GM21447 (cell line): ENCODE measurements around the gene ADGRD1.
"Not testable (repeated sequence)": the region's sequence is repeated elsewhere in the genome, so short reads cannot be mapped to it uniquely, and the experiment has no call there.

Source experiments
- ATAC-seq: cut with Tn5 transposase; IDR thresholded peaks from one replicate; pipeline ENCODE4 v1.9.1; 2021; ENCODE audit not compliant: unreplicated experiment

The ADGRD1 gene

DNA sequence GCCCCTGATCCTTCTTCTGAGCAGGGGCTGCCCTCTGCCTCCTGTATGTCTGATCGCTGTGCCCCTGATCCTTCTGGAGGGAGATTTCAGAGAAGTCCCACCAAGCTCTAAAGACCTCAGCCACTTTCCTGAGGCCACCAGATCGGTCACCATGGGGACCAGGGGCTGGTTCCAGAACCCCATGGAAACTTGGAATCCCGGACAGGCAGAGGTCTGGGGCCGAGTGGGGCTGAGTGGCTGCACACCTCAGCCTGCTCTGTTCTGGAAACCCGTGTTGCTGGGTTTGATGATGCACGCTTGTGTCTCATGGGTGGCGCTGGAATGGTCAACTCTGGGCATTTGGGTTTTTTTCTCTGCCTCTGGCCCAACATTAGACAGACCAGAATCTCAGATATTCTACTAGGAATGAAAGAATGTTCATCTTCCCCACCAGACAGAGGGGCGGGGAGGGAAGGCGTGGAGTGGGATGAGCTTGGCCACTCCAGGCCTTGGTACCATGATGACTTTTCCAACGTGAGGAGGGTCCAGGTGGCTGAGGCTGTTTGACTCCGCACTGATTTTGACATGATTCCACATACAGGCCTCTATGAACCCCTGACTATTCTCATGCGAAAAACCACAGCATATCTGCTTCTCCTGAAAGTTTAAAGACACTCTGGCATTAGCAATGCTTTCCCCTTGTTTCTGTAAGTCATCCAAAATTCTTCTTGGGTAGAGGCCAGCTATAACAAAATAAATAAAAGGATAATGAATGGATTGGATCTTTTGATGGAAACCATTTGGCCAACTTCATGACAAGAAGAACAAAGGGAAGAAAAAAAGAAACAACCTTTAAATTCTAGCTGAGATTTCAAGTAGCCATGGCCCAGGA, 114.5 kb downstream of the ADGRD1 start:
- no peak for ATAC-seq

DNA sequence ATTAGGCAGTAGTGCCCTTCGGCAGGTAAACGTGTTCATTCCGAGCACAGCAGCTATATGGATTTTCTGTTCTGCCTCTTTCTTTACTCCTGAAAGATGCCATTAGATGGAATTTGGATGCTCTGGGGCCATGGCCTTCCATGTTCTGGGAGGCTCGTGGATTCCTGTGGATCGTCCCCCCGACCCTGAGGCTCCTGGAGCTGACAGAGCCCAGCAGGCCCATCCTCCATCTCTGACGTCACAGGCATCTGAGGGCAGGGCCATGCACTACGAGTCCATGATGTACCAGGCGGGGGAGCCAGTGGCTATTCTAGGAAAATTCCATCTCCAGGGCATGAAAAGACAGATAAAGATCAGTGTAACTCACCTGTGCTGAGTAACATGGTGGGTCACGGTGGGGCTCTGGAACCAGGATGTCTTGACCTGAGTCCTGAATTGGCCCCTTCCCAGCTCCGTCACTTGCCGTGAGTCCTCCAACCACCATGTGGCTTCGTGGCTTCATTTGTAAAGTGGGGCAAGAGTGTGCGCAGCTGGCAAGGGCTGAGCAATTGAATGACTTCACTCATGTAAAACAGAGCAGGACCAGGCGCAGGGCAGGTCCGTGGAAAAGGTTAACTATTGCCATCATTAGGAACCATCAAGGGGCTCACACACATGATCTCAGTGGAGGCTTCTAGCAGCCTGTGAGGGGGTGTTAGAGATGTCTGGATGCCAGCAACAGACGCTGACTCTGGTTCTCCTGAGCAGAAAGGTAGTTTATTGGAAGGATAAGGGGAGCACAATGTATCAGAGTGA, 115.4 kb downstream of the ADGRD1 start:
- not testable (repeated sequence) for ATAC-seq

DNA sequence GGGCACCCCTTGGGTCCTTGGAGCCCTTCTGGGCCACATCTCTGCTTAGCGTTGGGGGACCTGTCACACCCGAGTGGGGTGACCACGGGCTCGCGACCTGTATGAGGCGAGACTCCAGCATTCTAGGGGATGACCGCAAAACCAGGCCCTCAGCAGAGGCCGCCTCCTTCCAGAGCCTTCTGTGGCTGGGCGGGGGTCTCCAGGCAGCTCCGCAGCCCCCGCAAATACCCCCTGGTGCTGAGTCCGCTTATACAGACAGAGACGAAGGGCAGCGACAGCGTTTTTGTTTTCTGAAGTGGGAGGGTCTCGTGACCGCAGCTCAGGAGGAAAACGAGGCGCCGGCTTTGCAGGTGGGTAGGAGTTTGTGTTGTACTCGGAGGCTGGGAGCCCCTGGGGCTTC, 116.4 kb downstream of the ADGRD1 start:
- ATAC-seq: not testable (repeated sequence)

DNA sequence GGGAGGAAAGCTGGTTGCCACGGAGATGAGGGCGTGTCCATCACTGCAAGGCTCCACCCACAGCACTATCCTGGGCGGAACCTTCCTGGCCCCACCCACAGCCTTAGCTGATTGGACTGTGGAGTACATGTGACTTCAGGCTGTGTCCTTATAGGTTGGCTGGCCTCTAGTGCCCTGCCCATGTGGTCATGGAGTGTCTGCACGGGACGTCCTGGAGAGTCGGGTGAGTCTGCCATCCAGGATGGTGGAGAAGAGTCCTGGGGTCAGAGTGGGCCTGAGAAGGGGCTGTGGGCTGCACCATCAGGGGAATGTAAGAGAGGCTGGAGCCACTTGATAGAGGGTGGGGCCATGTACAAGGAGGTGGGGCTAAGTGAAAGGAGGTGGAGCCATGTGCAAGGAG, 117.0 kb downstream of the ADGRD1 start:
- not testable (repeated sequence) for ATAC-seq

DNA sequence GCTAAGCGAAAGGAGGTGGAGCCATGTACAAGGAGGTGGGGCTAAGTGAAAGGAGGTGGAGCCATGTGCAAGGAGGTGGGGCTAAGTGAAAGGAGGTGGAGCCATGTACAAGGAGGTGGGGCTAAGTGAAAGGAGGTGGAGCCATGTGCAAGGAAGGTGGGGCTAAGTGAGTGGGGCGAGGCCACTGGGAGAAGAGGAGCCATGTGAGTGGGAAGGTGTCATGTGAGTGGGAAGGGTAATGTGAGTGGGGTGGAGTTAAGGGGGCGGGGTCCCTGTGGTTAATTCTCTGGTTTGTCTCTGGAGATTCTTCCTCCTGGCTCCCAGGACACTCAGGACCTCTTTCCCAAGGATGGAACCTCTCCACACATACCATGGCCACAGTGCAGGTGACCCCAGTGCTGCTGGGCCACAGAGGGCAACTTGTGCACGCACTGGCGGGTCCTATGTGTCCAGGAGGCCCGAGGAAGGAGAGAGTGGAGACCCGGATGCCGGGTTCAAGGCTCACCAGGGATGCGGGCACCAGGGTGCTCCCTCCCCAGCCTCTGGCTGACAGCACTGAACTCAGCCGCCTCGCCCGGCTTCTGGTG, 117.6 kb downstream of the ADGRD1 start:
- ATAC-seq: not testable (repeated sequence)

DNA sequence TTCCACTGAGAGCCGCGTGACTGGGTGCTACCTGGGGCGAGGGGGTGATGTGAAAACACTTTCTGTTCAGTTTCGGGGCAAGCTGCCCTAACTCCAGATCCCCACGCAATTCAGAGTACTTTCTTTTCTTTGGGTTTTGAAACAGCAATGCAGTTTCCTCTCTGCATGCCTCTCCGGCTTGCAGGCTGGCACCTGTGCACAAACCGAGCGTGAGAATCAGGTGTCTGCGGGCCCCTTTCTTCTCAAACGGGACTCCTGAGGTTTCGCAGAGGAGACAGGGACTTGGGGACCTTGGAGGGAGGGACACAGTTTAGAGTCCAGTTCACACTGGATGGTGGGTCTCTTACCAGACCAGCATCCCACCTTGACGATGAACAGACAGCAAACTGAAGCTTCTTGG, 118.2 kb downstream of the ADGRD1 start:
- not testable (repeated sequence) for ATAC-seq

DNA sequence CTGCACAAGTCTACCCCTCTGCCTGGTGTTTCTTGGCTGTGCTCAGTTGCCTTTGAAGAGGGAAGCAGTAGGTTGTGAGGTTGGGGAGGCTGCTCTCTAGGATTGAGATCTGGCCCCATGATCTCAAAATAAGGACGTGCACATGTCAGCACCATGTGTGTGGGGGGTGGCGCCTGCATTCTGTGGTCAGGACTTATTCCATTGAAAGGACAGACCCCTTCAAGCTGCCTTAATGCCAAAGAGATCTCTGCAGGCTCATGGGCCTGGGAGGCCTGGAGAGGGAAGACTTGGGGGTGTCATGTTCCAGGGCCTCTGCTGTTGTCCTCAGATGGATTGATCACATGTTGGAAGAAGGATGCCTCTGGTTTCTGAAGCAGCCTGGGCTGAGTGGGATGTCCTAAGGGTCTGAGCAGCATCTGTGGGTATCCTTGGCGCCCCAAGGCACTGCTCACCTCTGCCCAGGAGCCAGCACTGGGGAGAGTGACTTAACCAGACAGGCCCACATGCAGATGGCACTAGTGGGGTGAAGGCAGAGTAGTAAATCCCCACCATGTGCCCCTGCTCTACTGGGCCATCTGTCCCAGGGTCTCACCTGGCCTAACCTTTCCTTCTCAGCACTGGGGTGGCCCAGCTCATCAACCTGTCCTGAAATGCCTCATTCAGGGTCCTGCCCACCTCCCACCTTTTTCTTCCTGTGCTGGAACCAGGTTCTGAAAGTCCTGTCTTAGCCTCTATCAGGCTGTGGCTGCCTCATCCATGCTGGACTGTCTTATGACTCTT, 118.9 kb downstream of the ADGRD1 start:
- ATAC-seq: no peak

DNA sequence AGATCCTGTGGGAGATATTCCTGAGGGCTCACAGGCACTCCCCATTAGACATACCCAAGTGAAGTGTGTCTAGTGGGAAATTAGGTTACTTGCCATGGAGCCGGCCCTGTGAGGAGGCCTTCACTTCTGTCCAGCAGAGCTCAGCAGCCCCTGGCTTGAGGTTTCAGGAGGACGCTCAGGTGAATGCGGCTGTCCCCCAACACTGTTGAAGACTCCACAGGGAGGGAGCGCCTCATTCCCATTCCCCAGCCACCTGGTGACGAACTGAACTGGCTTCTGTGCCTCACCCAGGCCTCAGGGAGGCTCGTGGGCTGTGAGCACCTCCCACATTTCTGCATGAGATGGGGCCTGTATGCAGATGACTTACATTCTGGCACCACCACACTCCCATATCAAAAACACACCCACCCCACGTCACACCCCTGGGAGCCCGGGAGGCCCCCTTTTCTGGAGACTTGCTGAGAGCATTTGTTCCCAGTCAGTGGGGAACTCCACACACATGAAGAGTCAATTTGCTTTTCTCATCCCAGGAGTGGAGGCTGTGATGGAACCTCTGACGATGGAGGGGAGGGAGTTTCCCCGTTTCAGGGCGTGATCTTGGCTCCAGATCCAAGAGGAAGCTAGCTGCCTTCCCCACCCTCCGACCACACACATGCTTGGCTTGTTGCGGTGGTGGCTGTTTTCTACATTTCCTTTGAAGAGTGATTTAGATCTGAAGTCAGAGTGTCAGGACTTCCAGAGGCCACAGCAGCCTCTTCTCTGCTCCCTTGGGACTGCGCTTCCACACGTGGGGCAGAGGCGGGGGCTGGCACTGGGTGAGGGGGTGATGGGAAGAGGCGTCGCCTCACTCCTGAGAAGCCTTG, 120.7 kb downstream of the ADGRD1 start:
- ATAC-seq: no peak

DNA sequence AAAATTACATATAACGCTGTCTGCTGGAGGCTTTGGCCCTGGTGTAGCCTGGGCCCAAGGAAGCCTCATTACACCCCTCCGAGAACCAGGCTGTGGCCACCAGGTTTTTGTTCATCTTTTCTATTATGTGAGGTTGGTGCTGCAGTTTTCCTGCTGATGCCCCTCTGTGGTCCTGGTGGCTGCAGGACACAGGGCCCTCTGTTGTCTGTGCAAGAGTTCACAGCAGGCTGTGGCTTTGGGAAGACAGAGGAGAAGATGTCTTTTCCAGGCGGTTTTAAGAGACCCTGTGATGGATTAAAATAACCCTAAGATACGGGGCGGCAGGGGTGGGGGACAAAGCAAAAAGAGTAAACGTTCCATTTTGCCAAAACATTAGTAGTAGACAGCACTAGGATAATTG, 121.5 kb downstream of the ADGRD1 start:
- no peak for ATAC-seq

DNA sequence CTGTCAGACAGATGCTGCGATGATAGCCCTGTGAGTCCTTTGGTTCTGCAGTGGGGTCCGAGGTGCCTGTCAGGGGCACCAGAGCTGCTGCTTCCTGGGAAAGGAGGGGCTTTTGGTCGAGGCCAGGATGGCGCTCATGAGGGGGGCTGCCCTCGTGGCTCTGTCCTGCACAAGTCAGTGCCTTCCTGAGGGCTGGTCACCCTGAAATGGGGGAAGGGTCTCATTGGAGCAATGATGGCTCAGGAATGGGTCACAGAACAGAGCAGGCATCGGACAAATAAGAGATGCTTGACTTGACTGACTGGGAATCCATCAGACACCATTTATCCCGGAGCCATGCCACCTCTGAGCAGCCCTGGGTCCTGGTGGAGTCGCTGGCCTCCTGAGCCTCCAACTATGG, 121.9 kb downstream of the ADGRD1 start:
- no peak for ATAC-seq

DNA sequence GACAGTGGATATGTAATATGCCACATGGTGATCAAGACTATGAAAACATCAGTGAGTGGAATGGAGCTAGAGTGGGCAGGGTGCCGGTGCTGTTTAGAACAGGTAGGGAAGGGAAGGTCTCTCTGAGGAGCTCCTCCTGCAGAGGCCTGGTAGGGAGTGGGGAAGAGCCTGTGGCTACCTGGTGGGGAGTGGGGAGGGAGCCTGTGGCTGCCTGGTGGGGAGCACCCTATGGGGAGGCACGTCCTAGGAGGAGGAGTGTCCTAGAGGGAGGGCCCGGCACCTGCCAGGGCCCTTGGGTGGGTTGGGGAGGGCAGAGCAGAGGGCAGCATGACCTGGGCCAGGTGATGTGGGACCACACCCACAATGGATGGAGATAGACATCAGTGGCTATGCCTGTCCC, 122.6 kb downstream of the ADGRD1 start:
- no peak for ATAC-seq

DNA sequence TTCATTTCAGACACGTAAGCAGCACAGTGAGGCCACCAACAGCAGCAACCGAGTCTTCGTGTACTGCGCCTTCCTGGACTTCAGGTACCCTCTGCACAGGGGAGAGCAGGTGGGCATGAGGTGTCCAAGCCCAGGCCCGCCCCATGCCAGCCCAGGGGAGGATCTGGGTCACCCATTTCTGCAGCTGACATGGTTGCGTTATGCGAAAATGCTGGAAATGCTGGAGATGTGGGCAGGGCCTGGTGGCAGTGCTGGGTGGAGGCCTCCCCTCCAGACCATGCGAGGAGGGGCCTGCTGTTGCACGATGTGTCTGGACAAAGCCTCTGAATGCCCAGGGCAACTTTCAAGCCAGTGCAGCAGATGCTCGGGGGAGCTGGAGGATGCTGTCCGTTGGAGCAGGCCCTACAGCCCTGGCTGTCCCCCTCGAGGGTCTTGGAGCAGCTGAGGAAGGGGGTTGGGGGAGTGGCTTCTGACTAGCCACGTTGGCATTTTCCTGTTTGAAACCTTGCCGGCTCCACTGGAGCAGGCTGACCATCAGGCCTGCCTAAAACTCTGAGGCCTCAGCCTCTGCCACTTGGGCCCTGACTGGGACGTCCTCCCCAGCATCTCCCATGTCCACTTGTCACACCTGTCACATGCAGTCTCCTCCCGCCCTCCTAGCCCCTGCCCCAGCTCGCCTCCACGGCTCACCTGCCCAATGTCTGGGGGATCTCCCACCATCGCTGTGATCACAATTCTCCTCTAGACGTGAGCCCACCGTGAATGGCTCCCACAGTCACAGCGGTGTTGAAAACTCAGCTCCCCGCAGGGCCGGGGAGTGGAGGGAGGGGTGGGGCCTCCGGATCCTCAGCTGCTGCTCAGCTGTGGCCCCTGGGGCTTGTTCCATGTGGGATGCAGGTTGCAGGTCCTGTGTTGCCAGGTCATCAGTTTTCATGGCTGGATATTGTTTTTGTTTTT, 123.4 kb downstream of the ADGRD1 start:
- no peak for ATAC-seq

DNA sequence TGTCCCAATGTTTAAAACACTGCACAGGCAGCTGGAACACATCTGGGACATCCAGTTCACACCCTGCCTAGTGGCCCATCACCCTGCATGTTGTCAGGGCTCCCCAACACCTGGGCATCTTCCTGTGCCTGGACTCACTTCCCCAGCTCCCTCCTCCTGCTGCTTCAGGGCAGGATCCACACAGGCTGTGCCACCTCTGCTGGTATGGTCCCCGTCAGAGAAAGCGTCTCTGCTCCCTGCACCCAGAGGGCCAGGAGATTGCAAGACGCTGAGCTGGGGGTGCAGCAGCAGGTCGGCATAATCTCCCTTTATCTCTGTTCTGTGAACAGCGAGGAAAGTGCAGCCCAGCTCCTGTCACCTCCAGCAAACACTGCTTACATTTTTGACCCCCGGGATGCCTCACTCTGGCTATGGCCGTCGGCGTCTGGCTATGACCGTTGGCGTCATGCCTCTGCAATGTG, 124.3 kb downstream of the ADGRD1 start:
- no peak for ATAC-seq

DNA sequence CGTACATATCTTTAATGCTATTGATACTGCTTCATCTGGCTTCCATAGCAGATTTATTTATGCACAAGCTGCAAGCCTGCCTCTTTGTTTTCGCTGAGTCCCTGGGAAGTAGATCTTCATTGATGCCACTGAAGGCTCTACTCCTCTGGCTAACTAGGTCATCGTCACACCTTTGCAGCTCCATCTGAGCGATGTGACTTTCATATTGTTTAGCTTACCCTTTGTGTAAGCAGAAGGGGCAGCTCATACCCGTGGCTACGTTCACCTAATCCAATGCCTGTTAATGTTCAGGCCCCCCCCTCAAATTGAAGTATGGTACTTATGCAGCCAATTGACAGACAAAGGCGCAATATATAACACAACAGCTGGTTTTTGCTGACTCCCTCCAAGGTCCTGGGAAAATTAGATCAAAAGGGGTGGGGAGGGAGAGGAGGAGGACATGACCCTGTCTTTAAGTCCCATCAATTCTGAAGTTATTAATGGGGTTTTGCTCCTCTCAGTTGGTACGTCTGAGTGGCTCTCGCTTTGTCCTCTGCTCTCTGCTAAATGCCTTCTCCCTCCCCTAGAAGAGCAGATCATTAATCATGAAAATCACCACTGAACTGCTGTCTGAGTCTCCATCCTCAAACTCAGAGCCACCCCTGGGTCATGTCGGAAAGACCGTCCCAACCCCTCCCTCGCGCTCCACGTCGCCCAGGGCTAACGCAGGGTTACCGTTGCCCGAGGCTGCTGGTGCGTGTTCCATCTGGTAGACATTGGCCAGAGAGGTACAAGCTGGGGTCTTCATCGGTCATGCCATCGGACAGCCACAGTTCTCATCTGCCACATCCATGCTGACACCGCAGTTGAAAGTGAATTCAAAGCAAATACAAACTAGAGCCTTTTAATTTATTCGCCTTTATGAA, 128.8 kb downstream of the ADGRD1 start:
- no peak for ATAC-seq

DNA sequence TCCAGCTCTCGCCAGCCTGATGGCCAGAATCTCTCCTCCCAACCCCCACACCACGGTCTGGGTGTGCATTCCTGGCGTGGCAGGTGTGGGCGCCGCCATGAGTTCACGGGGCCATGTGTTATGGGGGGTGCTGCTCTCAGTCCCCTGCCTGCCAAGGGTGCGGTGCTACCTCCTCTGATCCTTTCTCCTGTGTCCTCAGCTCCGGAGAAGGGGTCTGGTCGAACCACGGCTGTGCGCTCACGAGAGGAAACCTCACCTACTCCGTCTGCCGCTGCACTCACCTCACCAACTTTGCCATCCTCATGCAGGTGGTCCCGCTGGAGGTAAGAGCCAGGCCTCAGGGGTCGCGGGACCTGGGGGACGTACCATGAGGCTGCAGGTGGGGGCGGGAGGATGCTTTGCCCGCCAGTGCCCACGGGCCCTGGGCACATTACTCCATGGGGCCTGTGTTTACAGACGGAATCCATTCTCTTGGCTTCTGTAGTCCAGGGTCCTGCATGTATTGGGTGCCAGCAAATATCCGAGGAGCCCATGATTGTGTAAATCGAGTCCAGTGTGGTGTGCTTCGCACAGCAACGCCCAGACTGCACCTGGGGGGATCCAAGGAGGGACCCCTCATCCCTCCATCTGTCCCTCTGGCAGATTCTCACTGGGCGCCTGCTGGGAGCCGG, 130.8 kb downstream of the ADGRD1 start:
- no peak for ATAC-seq

DNA sequence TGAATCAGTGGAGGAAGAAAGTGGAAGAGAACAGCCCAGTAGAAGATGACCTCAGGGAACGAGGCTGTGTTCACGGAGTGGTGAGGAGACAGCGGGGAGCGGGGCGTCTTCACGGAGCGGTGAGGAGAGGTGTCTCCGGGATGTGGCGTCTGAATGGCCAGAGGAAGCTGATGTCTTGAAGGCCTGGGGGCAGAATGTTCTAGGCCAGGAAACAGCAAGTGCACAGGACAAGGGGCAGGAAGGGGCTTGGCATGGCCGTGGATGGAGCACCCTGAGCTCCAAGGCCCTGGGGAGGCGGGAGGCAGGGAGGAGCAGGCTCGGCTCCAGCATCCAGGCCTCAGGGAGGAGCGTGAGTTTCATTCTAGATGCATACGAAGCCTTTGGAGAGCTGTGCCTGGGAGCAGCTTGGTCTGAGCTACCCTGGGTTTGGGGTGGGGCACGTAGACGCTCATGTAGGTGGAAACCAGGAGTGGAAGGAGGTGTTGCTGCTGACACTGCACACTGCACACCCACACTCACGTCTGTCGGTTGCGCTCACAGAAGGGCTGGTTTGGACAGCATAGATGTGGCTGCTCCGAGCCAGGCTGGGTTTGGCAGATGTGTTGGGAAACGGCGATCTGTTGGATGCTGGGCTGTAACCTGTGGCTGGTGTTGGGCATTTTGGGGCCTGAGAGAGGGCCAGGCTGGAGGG, 131.6 kb downstream of the ADGRD1 start:
- ATAC-seq: no peak
